Right lobe of liver (tissue), 6 donors: ENCODE data around the gene HDLBP. TPM values are rescaled to one million over a fixed set of nuclear protein-coding genes. Genes with fewer than 3 reads are reported as not detected.

Experiments used
- ATAC-seq, 4 donors: fragments of 200-7000 bp; cut with Tn5 transposase; one replicate each; pipeline ENCODE4 v1.9.1; 2020; ENCODE audit warnings: mild to moderate bottlenecking in 4 of 4, moderate library complexity in 4 of 4
- DNase-seq, 3 donors: peaks; one replicate each; pipeline ENCODE4 v3.0.0-alpha.2; 2020
- H3K27ac ChIP-seq, 3 donors: fragments of 200-600 bp; one replicate each; pipeline ENCODE4 v1.8.0; 2022
- H3K27me3 ChIP-seq, 2 donors: fragments of 200-600 bp; one replicate each; pipeline ENCODE4 v1.8.0; 2022
- H3K36me3 ChIP-seq, 4 donors: fragments of 200-600 bp; sonication (generic) in 1 of 4; one replicate each; pipeline versions ENCODE4 v1.5.1 to v1.8.0; 2017 to 2022; ENCODE audit warnings: control low read depth in 1 of 4
- H3K4me1 ChIP-seq, 4 donors: fragments of 200-600 bp; sonication (generic) in 1 of 4; one replicate each; pipeline versions ENCODE4 v1.5.1 to v1.8.0; 2017 to 2022; ENCODE audit warnings: control low read depth in 1 of 4
- H3K4me3 ChIP-seq, 3 donors: fragments of 200-600 bp; one replicate each; pipeline ENCODE4 v1.8.0; 2022
- H3K9me3 ChIP-seq, 4 donors: fragments of 200-600 bp; sonication (generic) in 1 of 4; one replicate each; pipeline versions ENCODE4 v1.5.1 to v1.8.0; 2017 to 2022; ENCODE audit warnings: control low read depth in 1 of 4
- POLR2A ChIP-seq: fragments of 450-650 bp; IDR thresholded peaks from one replicate; pipeline ENCODE4 v1.6.1; 2017; ENCODE audit warnings: antibody characterized with exemption, mild to moderate bottlenecking
- WGBS: methylation state at CpG from one replicate; pipeline ENCODE4 v1.1.6; 2018; ENCODE audit warnings: low coverage, low lambda C conversion rate; ENCODE audit not compliant: insufficient coverage; ENCODE audit errors: missing lambda C conversion rate; 5-methylcytosine and 5-hydroxymethylcytosine counted together
- intact Hi-C, 2 donors: fragments of 100-400 bp; cut with DNase I; formaldehyde crosslinking; loops; one replicate each; pipeline versions ENCODE4 v1.11.2 to v1.14.1; 2022
- total RNA-seq, 6 experiments: library from RNA; depleted of rRNA in 2 of 6; stranded (reverse); fragments of >200 nt in 2 of 6; fragmentation: NEBNext Ultra II Directional in 3 of 6; extraction: Animal tissue kit (Norgen Biotek cat#: 25700) in 3 of 6; gene quantifications; one replicate each; pipeline versions ENCODE4 v1.1.0 to v1.2.4, GENCODE V29; 2016 to 2023
- TF ChIP-seq, protein P1 (sequence below), 4 donors: fragments of 200-600 bp in 3 of 4; fragments of 450-650 bp in 1 of 4; IDR thresholded peaks; one replicate each; pipeline versions ENCODE4 v1.5.1 to v1.8.0; 2016 to 2022; ENCODE audit warnings: antibody characterized with exemption in 4 of 4, mild to moderate bottlenecking in 2 of 4
- donor health status: DM: no; HTN: yes; CAD: no.
- donor health status: DM: no; HTN: no; CAD: no.
- donor health status: DM: no; HTN: no; CAD: no.
- donor health status: DM: no; HTN: yes; CAD: no.
- donor health status: DM: no; HTN: yes; CAD: no.

HDLBP gene
- total RNA-seq, 6 experiments from 2014 or later = 341 to 557 (median 479) TPM

DNA sequence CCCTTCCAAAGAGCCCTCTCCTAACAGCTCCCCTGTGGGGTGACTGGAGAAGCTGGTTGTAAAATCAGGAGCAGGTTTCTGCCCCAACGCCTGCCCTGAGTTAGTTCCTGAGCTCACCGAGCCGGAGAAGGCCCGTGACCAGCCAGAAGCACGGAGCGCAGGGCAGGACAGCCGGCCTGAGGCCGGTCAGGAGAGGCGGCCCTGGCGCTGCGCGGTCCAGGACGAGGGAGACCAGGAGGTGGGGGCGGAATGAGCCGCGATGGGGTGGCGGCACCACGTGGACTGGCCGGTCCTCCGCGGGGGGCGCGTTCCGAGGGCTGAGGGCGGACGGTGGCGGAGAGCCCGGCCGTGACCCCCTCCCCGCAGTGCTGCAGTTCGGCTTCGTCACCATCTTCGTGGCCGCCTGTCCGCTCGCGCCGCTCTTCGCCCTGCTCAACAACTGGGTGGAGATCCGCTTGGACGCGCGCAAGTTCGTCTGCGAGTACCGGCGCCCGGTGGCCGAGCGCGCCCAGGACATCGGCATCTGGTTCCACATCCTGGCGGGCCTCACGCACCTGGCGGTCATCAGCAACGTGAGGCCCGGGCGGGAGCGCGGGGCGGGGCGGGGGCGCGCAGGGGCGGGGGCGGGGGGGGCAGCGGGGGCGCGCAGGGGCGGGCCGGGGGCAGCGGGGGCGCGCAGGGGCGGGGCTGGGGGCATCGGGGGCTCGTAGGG is 98.0 kb downstream of the HDLBP start:
- peak overlapping the region; percentile 31 to 73 (median 51) for H3K27ac ChIP-seq
- intact Hi-C loops = no loop called here
- WGBS = 3% methylated on average over 21 of the region's 77 CpGs
- DNase-seq (peak; percentile 76 to 83 (median 79)), ATAC-seq (peak; percentile 78 to 82 (median 80))
- no peaks in the 10 kb centered on the region for H3K27me3 ChIP-seq
- no peaks in the 10 kb centered on the region for H3K36me3 ChIP-seq
- peak overlapping the region; percentile 48 to 52 (median 50) for H3K4me3 ChIP-seq
- H3K9me3 ChIP-seq = no peaks in the 10 kb centered on the region
- TF ChIP-seq, protein P1, sequence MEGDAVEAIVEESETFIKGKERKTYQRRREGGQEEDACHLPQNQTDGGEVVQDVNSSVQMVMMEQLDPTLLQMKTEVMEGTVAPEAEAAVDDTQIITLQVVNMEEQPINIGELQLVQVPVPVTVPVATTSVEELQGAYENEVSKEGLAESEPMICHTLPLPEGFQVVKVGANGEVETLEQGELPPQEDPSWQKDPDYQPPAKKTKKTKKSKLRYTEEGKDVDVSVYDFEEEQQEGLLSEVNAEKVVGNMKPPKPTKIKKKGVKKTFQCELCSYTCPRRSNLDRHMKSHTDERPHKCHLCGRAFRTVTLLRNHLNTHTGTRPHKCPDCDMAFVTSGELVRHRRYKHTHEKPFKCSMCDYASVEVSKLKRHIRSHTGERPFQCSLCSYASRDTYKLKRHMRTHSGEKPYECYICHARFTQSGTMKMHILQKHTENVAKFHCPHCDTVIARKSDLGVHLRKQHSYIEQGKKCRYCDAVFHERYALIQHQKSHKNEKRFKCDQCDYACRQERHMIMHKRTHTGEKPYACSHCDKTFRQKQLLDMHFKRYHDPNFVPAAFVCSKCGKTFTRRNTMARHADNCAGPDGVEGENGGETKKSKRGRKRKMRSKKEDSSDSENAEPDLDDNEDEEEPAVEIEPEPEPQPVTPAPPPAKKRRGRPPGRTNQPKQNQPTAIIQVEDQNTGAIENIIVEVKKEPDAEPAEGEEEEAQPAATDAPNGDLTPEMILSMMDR (IDR thresholded peaks at IDR 0.05) = no peak
- peaks cover 0 to 9% (median under 1%) of the 10 kb centered on the region in 4 donors for H3K4me1 ChIP-seq

DNA sequence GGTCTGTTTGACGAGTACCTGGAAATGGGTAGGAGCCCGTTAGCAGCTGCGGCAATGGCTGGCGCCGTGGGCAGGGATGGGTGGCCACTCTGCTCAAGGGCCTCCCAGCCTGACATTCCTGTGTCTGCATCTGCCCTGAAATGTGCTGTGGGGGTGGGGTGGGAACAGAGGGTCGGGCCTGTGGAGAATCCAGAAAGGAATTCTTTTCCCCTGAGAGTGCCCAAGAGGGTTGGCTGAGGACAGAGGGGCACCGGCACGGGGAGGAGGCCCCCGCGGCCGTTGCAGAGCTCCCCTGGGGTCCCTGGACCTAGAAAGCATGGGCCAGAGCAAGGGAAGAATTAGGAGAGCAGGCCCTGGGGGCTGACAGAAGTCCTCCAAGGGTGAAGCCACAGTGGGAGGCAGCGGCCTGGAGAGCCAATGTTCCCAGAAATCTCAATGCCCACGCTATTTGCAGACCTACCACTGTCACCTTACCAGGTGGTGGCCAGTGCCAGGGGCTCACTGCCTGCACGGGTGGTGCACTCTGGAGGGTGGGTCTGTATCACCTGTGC is 99.2 kb downstream of the HDLBP start:
- 68% methylated on average over 4 of the region's 14 CpGs for WGBS
- no peaks in the 10 kb centered on the region for H3K9me3 ChIP-seq
- intact Hi-C loops = no loop called here
- TF ChIP-seq, protein P1 (IDR thresholded peaks at IDR 0.05) = no peak
- TF ChIP-seq POLR2A = no peak
- no peak overlapping the region for H3K4me3 ChIP-seq
- no peaks in the 10 kb centered on the region for H3K36me3 ChIP-seq
- H3K4me1 ChIP-seq = peaks cover 0 to 9% (median under 1%) of the 10 kb centered on the region in 4 donors
- ATAC-seq (no peak), DNase-seq (no peak)
- no peaks in the 10 kb centered on the region for H3K27me3 ChIP-seq
- no peak overlapping the region for H3K27ac ChIP-seq

DNA sequence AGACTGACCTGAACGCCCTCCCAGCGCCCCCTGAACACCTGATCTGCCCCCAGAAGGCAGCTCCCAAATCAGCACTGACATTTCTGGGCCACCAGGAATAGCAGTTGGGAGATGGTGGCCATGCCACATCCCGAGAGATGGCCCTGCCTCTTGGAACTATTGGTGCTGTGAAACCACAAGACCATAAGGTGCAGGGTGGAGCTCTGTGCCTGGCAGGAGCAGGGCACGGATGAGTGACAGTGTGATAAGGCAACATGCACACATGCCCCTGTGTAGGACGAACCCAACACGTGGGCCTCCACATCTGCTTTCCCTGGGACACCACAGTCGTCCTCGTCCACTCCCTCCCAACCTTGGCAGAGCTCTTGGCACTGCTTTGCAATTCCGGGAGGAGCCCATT is 100.1 kb downstream of the HDLBP start:
- no peaks in the 10 kb centered on the region for H3K9me3 ChIP-seq
- no peaks in the 10 kb centered on the region for H3K36me3 ChIP-seq
- 0% methylated on average over 1 of the region's 9 CpGs for whole genome bisulfite sequencing
- DNase-seq (no peak), ATAC-seq (no peak)
- no peak overlapping the region for H3K27ac ChIP-seq
- intact Hi-C loops = no loop called here
- no peaks in the 10 kb centered on the region for H3K27me3 ChIP-seq
- no peak overlapping the region for H3K4me3 ChIP-seq
- TF ChIP-seq, protein P1 (IDR thresholded peaks at IDR 0.05) = no peak
- TF ChIP-seq POLR2A = no peak
- H3K4me1 ChIP-seq = peaks cover 0 to 9% (median under 1%) of the 10 kb centered on the region in 4 donors

DNA sequence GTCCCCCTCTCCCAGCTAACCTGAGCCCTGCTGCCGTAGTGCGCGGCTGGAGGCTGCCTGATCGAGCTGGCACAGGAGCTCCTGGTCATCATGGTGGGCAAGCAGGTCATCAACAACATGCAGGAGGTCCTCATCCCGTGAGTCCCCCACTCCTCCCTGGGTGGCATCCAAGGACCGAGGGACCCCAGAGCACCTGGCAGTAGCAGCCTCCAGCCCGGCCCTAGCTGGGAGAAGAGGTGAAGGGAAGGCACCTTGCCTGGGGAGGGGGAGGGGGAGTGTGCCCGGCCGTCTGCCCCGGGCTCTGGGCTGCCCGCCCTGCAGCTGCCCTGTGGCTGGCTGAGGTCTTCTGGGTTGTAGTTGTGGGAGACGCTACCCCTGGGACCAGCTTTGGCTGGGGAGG is 100.7 kb downstream of the HDLBP start:
- H3K27me3 ChIP-seq = no peaks in the 10 kb centered on the region
- TF ChIP-seq POLR2A = no peak
- TF ChIP-seq, protein P1 (IDR thresholded peaks at IDR 0.05) = no peak
- H3K9me3 ChIP-seq = no peaks in the 10 kb centered on the region
- H3K36me3 ChIP-seq = no peaks in the 10 kb centered on the region
- intact Hi-C loops = no loop called here
- no peak overlapping the region for H3K27ac ChIP-seq
- ATAC-seq (no peak), DNase-seq (no peak)
- 67% methylated on average over 1 of the region's 12 CpGs for WGBS
- H3K4me1 ChIP-seq = peaks cover 0 to 9% (median 0%) of the 10 kb centered on the region in 4 donors
- H3K4me3 ChIP-seq = no peak overlapping the region
